HFFc6 (cell line): ENCODE measurements around the gene SPINDOC. TPM values are rescaled to one million over a fixed set of nuclear protein-coding genes. Genes with fewer than 3 reads are reported as not detected.
A peak's percentile ranks its signal among the peaks of the same experiment; 100 is the strongest.

Source experiments
- DNase-seq: peaks from one replicate; pipeline ENCODE4 v3.0.0-alpha.2; 2018
- H3K27ac Mint-ChIP-seq: 2 replicates; pipeline ENCODE4 v1.8.0; 2020; ENCODE audit warnings: mild to moderate bottlenecking, mixed read lengths
- H3K27me3 Mint-ChIP-seq: 2 replicates; pipeline ENCODE4 v1.8.0; 2021; ENCODE audit warnings: mild to moderate bottlenecking, moderate library complexity, mixed read lengths; ENCODE audit not compliant: insufficient read depth
- H3K36me3 Mint-ChIP-seq: 2 replicates; pipeline ENCODE4 v1.8.0; 2021; ENCODE audit warnings: low read depth, mixed read lengths
- H3K4me1 Mint-ChIP-seq: 2 replicates; pipeline ENCODE4 v1.8.0; 2020; ENCODE audit warnings: low read depth, mixed read lengths
- H3K4me3 Mint-ChIP-seq: 2 replicates; pipeline ENCODE4 v1.8.0; 2020; ENCODE audit warnings: mild to moderate bottlenecking, moderate library complexity, mixed read lengths
- H3K9me3 Mint-ChIP-seq: 2 replicates; pipeline ENCODE4 v1.8.0; 2020; ENCODE audit warnings: mild to moderate bottlenecking, mixed read lengths
- CTCF ChIP-seq: fragments of 200-600 bp; sonication (generic); IDR thresholded peaks from 2 replicates; pipeline ENCODE4 v1.5.0; 2021; ENCODE audit warnings: antibody characterized with exemption, mild to moderate bottlenecking
- long read RNA-seq: library from polyadenylated mRNA; unstranded; transcript quantifications from one replicate; pipeline ENCODE4 v2.0.0, GENCODE V29; 2019
- total RNA-seq, 6 experiments: library from RNA; stranded (reverse); fragmentation: NEBNext Ultra II Directional; extraction: Animal tissue kit (Norgen Biotek cat#: 25700); gene quantifications; 2 replicates in 1 of 6; 3 replicates in 5 of 6; pipeline ENCODE4 v1.2.3, GENCODE V29; 2021

The SPINDOC gene
- total RNA-seq, result 10 to 100 TPM; 24.7 to 31.7 (median 29.5) TPM
- long read RNA-seq, result 0 reads

DNA sequence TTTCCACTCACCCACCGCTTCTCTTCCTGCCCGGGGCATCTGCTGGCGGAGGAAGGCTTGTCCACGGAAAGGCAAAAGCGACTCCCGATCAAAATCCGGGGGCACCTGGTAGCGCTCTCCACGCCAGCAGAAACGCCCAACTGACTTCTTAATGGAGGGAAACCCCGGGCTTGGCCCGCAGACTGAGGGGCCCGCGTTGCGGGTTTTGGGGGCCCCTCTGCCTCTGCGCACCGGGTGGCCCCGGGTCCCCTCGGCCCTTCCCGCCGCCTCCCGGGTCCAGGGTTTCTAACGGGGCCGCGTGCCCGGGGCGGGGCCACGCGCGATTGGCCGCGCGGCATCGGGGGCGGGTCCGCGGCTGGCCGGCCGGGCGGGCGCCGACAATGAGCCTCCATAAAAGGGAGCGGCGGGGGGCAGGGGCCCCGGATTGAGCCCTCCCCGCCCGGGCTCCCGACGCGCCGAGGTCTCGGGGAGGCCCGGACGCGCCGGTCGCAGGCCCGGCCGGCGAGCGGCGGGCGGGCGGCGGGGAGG, at the start of gene SPINDOC:
TSS of gene SPINDOC (plus strand) at position 422 of the 528 bp plus-strand sequence. CDS start 231 bp downstream, outside the sequence.
- peak; percentile 45 for DNase-seq

DNA sequence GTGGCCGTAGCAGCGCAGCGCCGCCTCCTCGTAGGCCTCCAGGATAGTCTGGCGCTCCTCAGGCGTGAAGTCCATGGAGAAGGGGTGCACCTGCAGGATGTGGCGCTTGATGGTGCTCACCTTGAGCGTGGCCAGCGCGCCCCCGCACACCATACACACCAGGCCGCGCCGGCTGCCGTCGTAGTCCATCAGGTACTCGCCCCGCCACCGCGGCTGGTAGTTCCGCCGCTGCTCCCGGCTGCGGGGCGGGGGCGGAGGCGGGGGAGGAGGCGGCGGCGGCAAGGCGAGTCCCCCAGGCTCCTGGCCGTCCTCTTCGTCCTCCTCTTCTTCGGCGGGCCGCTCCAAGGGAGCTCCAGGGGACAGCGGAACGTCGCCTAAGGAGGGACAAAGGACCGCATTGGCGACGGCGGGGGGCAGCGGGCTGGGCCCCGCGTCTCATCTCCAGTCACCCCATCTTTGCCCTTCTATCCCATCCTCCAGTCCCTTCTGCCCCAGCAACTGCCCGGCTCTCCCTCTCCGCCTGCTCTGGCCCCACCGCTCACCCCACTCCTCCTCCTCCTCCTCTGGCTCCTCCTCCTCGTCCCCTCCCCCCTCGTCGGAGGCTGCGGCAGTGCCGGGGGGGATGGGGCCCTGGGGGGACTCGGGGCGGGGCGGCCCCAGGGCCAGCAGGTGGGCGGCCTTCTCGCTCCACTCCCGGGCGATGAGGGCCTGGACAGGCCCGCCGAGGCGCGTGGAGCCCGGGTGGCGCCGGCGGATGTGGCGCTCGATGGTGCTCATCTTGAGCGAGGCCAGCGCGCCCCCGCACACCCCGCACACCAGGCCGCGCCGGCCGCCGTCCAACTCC, 49.5 kb upstream of the SPINDOC start:
- Mint-ChIP-seq H3K27me3 (no peaks in the 10 kb centered on the region; the same call in 1 of the 2 replicates), H3K27ac (no peak overlapping the region), H3K36me3 (no peaks in the 10 kb centered on the region), H3K4me1 (peaks cover 15% of the 10 kb centered on the region), H3K9me3 (no peaks in the 10 kb centered on the region), H3K4me3 (no peak overlapping the region)
- no peak for DNase-seq
- TF ChIP-seq CTCF, result no peak

More for the DNA sequence above, at the start of gene SPINDOC:
- H3K4me1 Mint-ChIP-seq, result peaks cover 39% of the 10 kb centered on the region
- no peak for TF ChIP-seq CTCF
- H3K9me3 Mint-ChIP-seq, result no peaks in the 10 kb centered on the region
- H3K36me3 Mint-ChIP-seq, result peaks cover 14% of the 10 kb centered on the region
- peak within 1 kb of the TSS; percentile 74 for H3K27ac Mint-ChIP-seq
- peak within 1 kb of the TSS; percentile 92 for H3K4me3 Mint-ChIP-seq
- no peaks in the 10 kb centered on the region; the same call in 1 of the 2 replicates for H3K27me3 Mint-ChIP-seq

DNA sequence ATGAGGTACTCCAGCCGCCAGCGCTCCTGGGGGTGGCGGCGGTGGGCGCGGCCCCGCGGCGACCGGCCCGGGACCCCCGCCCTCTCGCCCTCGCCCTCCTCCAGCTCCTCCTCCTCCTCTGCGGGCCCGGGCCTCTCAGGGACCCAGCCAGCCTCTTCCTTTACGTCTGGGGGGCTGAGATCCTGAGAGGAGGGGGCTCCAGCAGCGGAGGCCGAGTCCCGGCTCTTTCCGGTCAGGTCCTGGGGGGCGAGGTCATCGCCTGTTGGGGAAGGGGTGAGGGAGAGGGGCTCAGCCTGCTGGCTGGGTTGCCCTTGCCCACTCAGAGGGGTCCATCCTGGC, 48.9 kb upstream of the SPINDOC start:
- Mint-ChIP-seq H3K36me3 (no peaks in the 10 kb centered on the region), H3K27ac (no peak overlapping the region), H3K27me3 (no peaks in the 10 kb centered on the region; the same call in 1 of the 2 replicates), H3K9me3 (no peaks in the 10 kb centered on the region), H3K4me3 (no peak overlapping the region), H3K4me1 (peaks cover 15% of the 10 kb centered on the region)
- TF ChIP-seq CTCF, result no peak
- no peak for DNase-seq

- Mint-ChIP-seq H3K4me3 (no peak overlapping the region), H3K27ac (no peak overlapping the region), H3K36me3 (no peaks in the 10 kb centered on the region), H3K27me3 (no peaks in the 10 kb centered on the region; the same call in 1 of the 2 replicates), H3K4me1 (peaks cover 18% of the 10 kb centered on the region), H3K9me3 (no peaks in the 10 kb centered on the region)
- no peak for DNase-seq
- no peak for TF ChIP-seq CTCF
Observed at GRCh38 chr11:63764679-63765647, 48.3 kb upstream of the SPINDOC start.

DNA sequence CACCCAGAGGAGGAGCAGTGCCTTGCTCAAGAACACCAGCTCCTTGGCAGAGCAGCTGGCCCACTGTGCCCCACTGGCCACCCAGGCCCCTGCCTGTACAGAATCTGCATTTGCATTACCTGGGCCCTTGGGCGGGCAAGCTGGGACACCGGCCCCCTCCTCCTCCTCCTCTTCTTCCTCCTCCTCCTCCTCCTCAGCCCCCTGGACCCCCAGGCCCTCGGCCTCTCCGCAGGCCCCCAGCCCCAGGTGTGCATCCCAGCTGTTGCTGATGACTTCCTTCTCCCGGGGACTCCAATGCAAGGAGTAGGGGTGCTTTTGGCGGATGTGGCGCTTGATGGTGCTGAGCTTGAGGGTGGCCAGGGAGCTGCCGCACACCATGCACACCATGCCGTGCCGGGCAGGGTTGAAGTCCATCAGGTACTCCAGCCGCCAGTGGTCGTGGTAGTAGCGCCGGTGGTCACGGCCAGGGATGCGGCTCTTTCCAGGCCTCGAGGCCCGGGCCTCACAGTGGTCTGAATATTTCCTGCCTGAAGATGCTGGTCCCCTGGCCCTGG, 47.5 kb upstream of the SPINDOC start:
- Mint-ChIP-seq H3K36me3 (no peaks in the 10 kb centered on the region), H3K4me3 (no peak overlapping the region)

More for the DNA sequence above, 47.5 kb upstream of the SPINDOC start:
- H3K4me1 Mint-ChIP-seq, result peaks cover 23% of the 10 kb centered on the region
- no peak for TF ChIP-seq CTCF
- no peak overlapping the region for H3K27ac Mint-ChIP-seq
- H3K9me3 Mint-ChIP-seq, result no peaks in the 10 kb centered on the region
- no peak for DNase-seq
- H3K27me3 Mint-ChIP-seq, result no peaks in the 10 kb centered on the region; the same call in 1 of the 2 replicates
